ENCODE measurements around the gene ZNF175. TPM values are rescaled to one million over a fixed set of nuclear protein-coding genes. Genes with fewer than 3 reads are reported as not detected.

ZNF175 gene
- total and polyA plus RNA-seq, 9 of the 15 experiments (the other 6 are each of a cell fraction or from before 2014, with no cell fraction given) = 3.7 to 37.9 (median 14.0) TPM

DNA sequence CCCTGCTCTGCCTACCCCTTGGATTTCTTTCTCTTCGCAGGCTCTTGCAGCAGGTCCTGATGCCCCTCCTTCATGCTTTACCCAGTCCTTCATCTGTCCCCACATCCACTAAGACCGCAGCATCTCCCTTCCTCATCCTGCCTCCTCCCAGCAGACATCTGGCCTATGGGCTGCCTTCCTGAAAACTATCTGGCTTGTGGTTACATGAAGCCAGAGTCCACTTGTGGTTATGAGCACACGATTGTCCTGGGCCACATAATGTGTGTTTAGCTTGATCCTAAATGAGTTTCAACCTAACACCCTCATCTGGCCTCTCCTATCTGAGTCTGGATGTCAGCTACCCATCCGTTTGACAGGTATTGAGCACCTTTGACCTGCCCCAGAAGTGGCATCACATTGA lies 5.5 kb upstream of the ZNF175 start (continued):
- TF ChIP-seq, protein P1, sequence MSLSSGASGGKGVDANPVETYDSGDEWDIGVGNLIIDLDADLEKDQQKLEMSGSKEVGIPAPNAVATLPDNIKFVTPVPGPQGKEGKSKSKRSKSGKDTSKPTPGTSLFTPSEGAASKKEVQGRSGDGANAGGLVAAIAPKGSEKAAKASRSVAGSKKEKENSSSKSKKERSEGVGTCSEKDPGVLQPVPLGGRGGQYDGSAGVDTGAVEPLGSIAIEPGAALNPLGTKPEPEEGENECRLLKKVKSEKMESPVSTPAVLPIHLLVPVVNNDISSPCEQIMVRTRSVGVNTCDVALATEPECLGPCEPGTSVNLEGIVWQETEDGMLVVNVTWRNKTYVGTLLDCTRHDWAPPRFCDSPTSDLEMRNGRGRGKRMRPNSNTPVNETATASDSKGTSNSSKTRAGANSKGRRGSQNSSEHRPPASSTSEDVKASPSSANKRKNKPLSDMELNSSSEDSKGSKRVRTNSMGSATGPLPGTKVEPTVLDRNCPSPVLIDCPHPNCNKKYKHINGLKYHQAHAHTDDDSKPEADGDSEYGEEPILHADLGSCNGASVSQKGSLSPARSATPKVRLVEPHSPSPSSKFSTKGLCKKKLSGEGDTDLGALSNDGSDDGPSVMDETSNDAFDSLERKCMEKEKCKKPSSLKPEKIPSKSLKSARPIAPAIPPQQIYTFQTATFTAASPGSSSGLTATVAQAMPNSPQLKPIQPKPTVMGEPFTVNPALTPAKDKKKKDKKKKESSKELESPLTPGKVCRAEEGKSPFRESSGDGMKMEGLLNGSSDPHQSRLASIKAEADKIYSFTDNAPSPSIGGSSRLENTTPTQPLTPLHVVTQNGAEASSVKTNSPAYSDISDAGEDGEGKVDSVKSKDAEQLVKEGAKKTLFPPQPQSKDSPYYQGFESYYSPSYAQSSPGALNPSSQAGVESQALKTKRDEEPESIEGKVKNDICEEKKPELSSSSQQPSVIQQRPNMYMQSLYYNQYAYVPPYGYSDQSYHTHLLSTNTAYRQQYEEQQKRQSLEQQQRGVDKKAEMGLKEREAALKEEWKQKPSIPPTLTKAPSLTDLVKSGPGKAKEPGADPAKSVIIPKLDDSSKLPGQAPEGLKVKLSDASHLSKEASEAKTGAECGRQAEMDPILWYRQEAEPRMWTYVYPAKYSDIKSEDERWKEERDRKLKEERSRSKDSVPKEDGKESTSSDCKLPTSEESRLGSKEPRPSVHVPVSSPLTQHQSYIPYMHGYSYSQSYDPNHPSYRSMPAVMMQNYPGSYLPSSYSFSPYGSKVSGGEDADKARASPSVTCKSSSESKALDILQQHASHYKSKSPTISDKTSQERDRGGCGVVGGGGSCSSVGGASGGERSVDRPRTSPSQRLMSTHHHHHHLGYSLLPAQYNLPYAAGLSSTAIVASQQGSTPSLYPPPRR (CRISPR knock-in tag; IDR thresholded peaks at IDR 0.05; ENCODE audit: borderline replicate concordance) = no peak
- no peak for TF ChIP-seq ATF1 (CRISPR knock-in tag; IDR thresholded peaks at IDR 0.05)
- TF ChIP-seq ATF1 (tag; IDR thresholded peaks at IDR 0.05) = no peak
- TF ChIP-seq KLF16 (IDR thresholded peaks at IDR 0.05) = no peak
- TF ChIP-seq ZC3H11A (IDR thresholded peaks at IDR 0.05; ENCODE audit: low read depth, low read length) = no peak
- TF ChIP-seq ZNF165 (CRISPR knock-in tag; IDR thresholded peaks at IDR 0.05; ENCODE audit: borderline replicate concordance) = no peak
- TF ChIP-seq, protein P2, sequence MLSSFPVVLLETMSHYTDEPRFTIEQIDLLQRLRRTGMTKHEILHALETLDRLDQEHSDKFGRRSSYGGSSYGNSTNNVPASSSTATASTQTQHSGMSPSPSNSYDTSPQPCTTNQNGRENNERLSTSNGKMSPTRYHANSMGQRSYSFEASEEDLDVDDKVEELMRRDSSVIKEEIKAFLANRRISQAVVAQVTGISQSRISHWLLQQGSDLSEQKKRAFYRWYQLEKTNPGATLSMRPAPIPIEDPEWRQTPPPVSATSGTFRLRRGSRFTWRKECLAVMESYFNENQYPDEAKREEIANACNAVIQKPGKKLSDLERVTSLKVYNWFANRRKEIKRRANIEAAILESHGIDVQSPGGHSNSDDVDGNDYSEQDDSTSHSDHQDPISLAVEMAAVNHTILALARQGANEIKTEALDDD (IDR thresholded peaks at IDR 0.05) = peak; percentile 46; the same call in 1 of the 2 replicates
- peak in 1 of 2 experiments; percentile 88; a peak in 2 of 4 replicates for TF ChIP-seq RCOR1 (IDR thresholded peaks at IDR 0.05; ENCODE audit: borderline replicate concordance in 1 of 2, low read depth in 2 of 2, low read length in 2 of 2)
- TF ChIP-seq, protein P3, sequence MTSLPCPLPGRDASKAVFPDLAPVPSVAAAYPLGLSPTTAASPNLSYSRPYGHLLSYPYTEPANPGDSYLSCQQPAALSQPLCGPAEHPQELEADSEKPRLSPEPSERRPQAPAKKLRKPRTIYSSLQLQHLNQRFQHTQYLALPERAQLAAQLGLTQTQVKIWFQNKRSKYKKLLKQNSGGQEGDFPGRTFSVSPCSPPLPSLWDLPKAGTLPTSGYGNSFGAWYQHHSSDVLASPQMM (CRISPR knock-in tag; IDR thresholded peaks at IDR 0.05) = no peak
- TF ChIP-seq POLR2B (IDR thresholded peaks at IDR 0.05; ENCODE audit: low read depth, partially characterized antibody) = no peak
- TF ChIP-seq, protein P4, sequence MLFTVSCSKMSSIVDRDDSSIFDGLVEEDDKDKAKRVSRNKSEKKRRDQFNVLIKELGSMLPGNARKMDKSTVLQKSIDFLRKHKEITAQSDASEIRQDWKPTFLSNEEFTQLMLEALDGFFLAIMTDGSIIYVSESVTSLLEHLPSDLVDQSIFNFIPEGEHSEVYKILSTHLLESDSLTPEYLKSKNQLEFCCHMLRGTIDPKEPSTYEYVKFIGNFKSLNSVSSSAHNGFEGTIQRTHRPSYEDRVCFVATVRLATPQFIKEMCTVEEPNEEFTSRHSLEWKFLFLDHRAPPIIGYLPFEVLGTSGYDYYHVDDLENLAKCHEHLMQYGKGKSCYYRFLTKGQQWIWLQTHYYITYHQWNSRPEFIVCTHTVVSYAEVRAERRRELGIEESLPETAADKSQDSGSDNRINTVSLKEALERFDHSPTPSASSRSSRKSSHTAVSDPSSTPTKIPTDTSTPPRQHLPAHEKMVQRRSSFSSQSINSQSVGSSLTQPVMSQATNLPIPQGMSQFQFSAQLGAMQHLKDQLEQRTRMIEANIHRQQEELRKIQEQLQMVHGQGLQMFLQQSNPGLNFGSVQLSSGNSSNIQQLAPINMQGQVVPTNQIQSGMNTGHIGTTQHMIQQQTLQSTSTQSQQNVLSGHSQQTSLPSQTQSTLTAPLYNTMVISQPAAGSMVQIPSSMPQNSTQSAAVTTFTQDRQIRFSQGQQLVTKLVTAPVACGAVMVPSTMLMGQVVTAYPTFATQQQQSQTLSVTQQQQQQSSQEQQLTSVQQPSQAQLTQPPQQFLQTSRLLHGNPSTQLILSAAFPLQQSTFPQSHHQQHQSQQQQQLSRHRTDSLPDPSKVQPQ (CRISPR knock-in tag; IDR thresholded peaks at IDR 0.05; ENCODE audit: borderline replicate concordance) = no peak
- TF ChIP-seq PHTF2 (CRISPR knock-in tag; IDR thresholded peaks at IDR 0.05) = no peak
- TF ChIP-seq, protein P5, sequence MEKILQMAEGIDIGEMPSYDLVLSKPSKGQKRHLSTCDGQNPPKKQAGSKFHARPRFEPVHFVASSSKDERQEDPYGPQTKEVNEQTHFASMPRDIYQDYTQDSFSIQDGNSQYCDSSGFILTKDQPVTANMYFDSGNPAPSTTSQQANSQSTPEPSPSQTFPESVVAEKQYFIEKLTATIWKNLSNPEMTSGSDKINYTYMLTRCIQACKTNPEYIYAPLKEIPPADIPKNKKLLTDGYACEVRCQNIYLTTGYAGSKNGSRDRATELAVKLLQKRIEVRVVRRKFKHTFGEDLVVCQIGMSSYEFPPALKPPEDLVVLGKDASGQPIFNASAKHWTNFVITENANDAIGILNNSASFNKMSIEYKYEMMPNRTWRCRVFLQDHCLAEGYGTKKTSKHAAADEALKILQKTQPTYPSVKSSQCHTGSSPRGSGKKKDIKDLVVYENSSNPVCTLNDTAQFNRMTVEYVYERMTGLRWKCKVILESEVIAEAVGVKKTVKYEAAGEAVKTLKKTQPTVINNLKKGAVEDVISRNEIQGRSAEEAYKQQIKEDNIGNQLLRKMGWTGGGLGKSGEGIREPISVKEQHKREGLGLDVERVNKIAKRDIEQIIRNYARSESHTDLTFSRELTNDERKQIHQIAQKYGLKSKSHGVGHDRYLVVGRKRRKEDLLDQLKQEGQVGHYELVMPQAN (IDR thresholded peaks at IDR 0.05; ENCODE audit: borderline replicate concordance) = no peak
- TF ChIP-seq BRD4 (IDR thresholded peaks at IDR 0.05) = no peak
- no peak for TF ChIP-seq SIX5 (IDR thresholded peaks at IDR 0.05; ENCODE audit: borderline replicate concordance in 1 of 2, insufficient read depth in 1 of 2, low read depth in 1 of 2, low read length in 2 of 2)
- TF ChIP-seq CXXC5 (CRISPR knock-in tag; IDR thresholded peaks at IDR 0.05) = no peak
- no peak for TF ChIP-seq RBM22 (IDR thresholded peaks at IDR 0.05; ENCODE audit: low read depth, low read length, poor library complexity, severe bottlenecking)
- no peak for TF ChIP-seq MCM7 (IDR thresholded peaks at IDR 0.05)
- TF ChIP-seq SNAPC5 (CRISPR knock-in tag; IDR thresholded peaks at IDR 0.05) = no peak

Data from K562 (cell line).